ENCODE results near the gene RAB5B. TPM values are rescaled to one million over a fixed set of nuclear protein-coding genes. Genes with fewer than 3 reads are reported as not detected.
"Not testable (repeated sequence)": the region's sequence is repeated elsewhere in the genome, so short reads cannot be mapped to it uniquely, and the experiment has no call there.

RAB5B gene
- total RNA-seq, 2 donors from 2014 or later, result 34.2 to 50.8 TPM

GRCh38 chr12:55984861-55985260 is 11.0 kb downstream of the RAB5B start:
- Mint-ChIP-seq H3K4me3 (no peak overlapping the region), H3K36me3 (ENCODE audit: low read depth) (peaks cover 83% of the 10 kb centered on the region), H3K4me1 (no peaks in the 10 kb centered on the region), H3K27ac (no peak overlapping the region), H3K27me3 (no peaks in the 10 kb centered on the region), H3K9me3 (no peaks in the 10 kb centered on the region)
- no peak for ATAC-seq (replicated peaks)

- Mint-ChIP-seq H3K27me3 (no peaks in the 10 kb centered on the region), H3K27ac (no peak overlapping the region), H3K36me3 (ENCODE audit: low read depth) (peaks cover 83% of the 10 kb centered on the region), H3K4me3 (no peak overlapping the region), H3K9me3 (no peaks in the 10 kb centered on the region), H3K4me1 (no peaks in the 10 kb centered on the region)
- no peak for ATAC-seq (replicated peaks)
Measured at GRCh38 chr12:55985341-55985740, 11.5 kb downstream of the RAB5B start.

- H3K4me1 Mint-ChIP-seq; H3K9me3 Mint-ChIP-seq; H3K27me3 Mint-ChIP-seq; ATAC-seq (replicated peaks); H3K4me3 Mint-ChIP-seq; H3K27ac Mint-ChIP-seq: not testable (repeated sequence)
- peaks cover 83% of the 10 kb centered on the region for H3K36me3 Mint-ChIP-seq (ENCODE audit: low read depth)
Measured at GRCh38 chr12:55985976-55986375, 12.1 kb downstream of the RAB5B start.

- H3K4me1 Mint-ChIP-seq, result peaks cover under 1% of the 10 kb centered on the region
- ATAC-seq (replicated peaks), result no peak
- H3K36me3 Mint-ChIP-seq (ENCODE audit: low read depth), result peaks cover 97% of the 10 kb centered on the region
- no peak overlapping the region for H3K4me3 Mint-ChIP-seq
- H3K27ac Mint-ChIP-seq, result no peak overlapping the region
- no peaks in the 10 kb centered on the region for H3K9me3 Mint-ChIP-seq
- no peaks in the 10 kb centered on the region for H3K27me3 Mint-ChIP-seq
Measured at GRCh38 chr12:55991110-55991509, 17.2 kb downstream of the RAB5B start.

- no peaks in the 10 kb centered on the region for H3K9me3 Mint-ChIP-seq
- H3K27me3 Mint-ChIP-seq, result no peaks in the 10 kb centered on the region
- H3K4me1 Mint-ChIP-seq, result peaks cover 6% of the 10 kb centered on the region
- ATAC-seq (replicated peaks), result no peak
- H3K27ac Mint-ChIP-seq, result no peak overlapping the region
- no peak overlapping the region for H3K4me3 Mint-ChIP-seq
- peaks cover 74% of the 10 kb centered on the region for H3K36me3 Mint-ChIP-seq (ENCODE audit: low read depth)
Measured at GRCh38 chr12:55993230-55993853, 19.5 kb downstream of the RAB5B start.

GRCh38 chr12:55995366-55995765 is 21.5 kb downstream of the RAB5B start:
- no peaks in the 10 kb centered on the region for H3K27me3 Mint-ChIP-seq
- no peaks in the 10 kb centered on the region for H3K9me3 Mint-ChIP-seq
- H3K4me3 Mint-ChIP-seq, result no peak overlapping the region
- ATAC-seq (replicated peaks), result no peak
- peaks cover 6% of the 10 kb centered on the region for H3K4me1 Mint-ChIP-seq
- H3K27ac Mint-ChIP-seq, result no peak overlapping the region
- H3K36me3 Mint-ChIP-seq (ENCODE audit: low read depth), result peaks cover 54% of the 10 kb centered on the region

GRCh38 chr12:55996201-55996714 is 22.4 kb downstream of the RAB5B start:
- Mint-ChIP-seq H3K4me1 (peaks cover 6% of the 10 kb centered on the region), H3K27ac (no peak overlapping the region), H3K4me3 (peak overlapping the region; percentile 62), H3K36me3 (ENCODE audit: low read depth) (peaks cover 45% of the 10 kb centered on the region), H3K9me3 (no peaks in the 10 kb centered on the region), H3K27me3 (no peaks in the 10 kb centered on the region)
- ATAC-seq (replicated peaks), result peak; percentile 53

- H3K4me1 Mint-ChIP-seq, result peaks cover 6% of the 10 kb centered on the region
- peak within 1 kb of the TSS; percentile 62 for H3K4me3 Mint-ChIP-seq
- H3K36me3 Mint-ChIP-seq (ENCODE audit: low read depth), result peaks cover 38% of the 10 kb centered on the region
- no peaks in the 10 kb centered on the region for H3K9me3 Mint-ChIP-seq
- no peak within 1 kb of the TSS for H3K27ac Mint-ChIP-seq
- no peaks in the 10 kb centered on the region for H3K27me3 Mint-ChIP-seq
- peak; percentile 88 for ATAC-seq (replicated peaks)
Measured at GRCh38 chr12:55996715-55997534, 23.0 kb downstream of the RAB5B start, which contains the start of gene SUOX. Gene SUOX, plus strand, starts transcription at chr12:55997276. Its CDS starts 4,946 bp downstream, at chr12:56002222.

GRCh38 chr12:55997535-55997859 is 23.6 kb downstream of the RAB5B start:
- Mint-ChIP-seq H3K36me3 (ENCODE audit: low read depth) (peaks cover 33% of the 10 kb centered on the region), H3K9me3 (no peaks in the 10 kb centered on the region), H3K4me3 (peak overlapping the region; percentile 62), H3K27ac (no peak overlapping the region), H3K4me1 (peaks cover 6% of the 10 kb centered on the region), H3K27me3 (no peaks in the 10 kb centered on the region)
- peak; percentile 6 for ATAC-seq (replicated peaks)

- H3K9me3 Mint-ChIP-seq; ATAC-seq (replicated peaks); H3K4me1 Mint-ChIP-seq; H3K27me3 Mint-ChIP-seq; H3K27ac Mint-ChIP-seq; H3K4me3 Mint-ChIP-seq: not testable (repeated sequence)
- H3K36me3 Mint-ChIP-seq (ENCODE audit: low read depth), result peaks cover 12% of the 10 kb centered on the region
Measured at GRCh38 chr12:55999522-55999921, 25.6 kb downstream of the RAB5B start.

GRCh38 chr12:55999999-56000540 is 26.2 kb downstream of the RAB5B start:
- ATAC-seq (replicated peaks); H3K9me3 Mint-ChIP-seq; H3K4me1 Mint-ChIP-seq; H3K27ac Mint-ChIP-seq; H3K4me3 Mint-ChIP-seq; H3K36me3 Mint-ChIP-seq (ENCODE audit: low read depth); H3K27me3 Mint-ChIP-seq: not testable (repeated sequence)

- H3K4me1 Mint-ChIP-seq, result peaks cover under 1% of the 10 kb centered on the region
- H3K36me3 Mint-ChIP-seq (ENCODE audit: low read depth), result no peaks in the 10 kb centered on the region
- ATAC-seq (replicated peaks), result no peak
- no peaks in the 10 kb centered on the region for H3K27me3 Mint-ChIP-seq
- no peak overlapping the region for H3K27ac Mint-ChIP-seq
- no peaks in the 10 kb centered on the region for H3K9me3 Mint-ChIP-seq
- no peak overlapping the region for H3K4me3 Mint-ChIP-seq
Measured at GRCh38 chr12:56001487-56002100, 27.7 kb downstream of the RAB5B start.

- not testable (repeated sequence) for H3K36me3 Mint-ChIP-seq (ENCODE audit: low read depth); H3K27ac Mint-ChIP-seq; H3K4me1 Mint-ChIP-seq; ATAC-seq (replicated peaks); H3K27me3 Mint-ChIP-seq; H3K4me3 Mint-ChIP-seq; H3K9me3 Mint-ChIP-seq
Measured at GRCh38 chr12:56003376-56003775, 29.5 kb downstream of the RAB5B start.

- no peaks in the 10 kb centered on the region for H3K36me3 Mint-ChIP-seq (ENCODE audit: low read depth)
- H3K4me1 Mint-ChIP-seq, result peaks cover 11% of the 10 kb centered on the region
- H3K4me3 Mint-ChIP-seq, result no peak overlapping the region
- H3K27me3 Mint-ChIP-seq, result no peaks in the 10 kb centered on the region
- no peaks in the 10 kb centered on the region for H3K9me3 Mint-ChIP-seq
- no peak for ATAC-seq (replicated peaks)
- H3K27ac Mint-ChIP-seq, result no peak overlapping the region
Measured at GRCh38 chr12:56004211-56004610, 30.3 kb downstream of the RAB5B start.

All from activated T-helper 17 cell treated with anti-CD3 and anti-CD28 coated beads, Interleukin-2, amount 50 U/mL, for 72 hours (primary cell).